Activated CD4-positive, alpha-beta T cell treated with anti-CD3 and anti-CD28 coated beads, Interleukin-2, amount 50 U/mL, for 48 hours (primary cell): ENCODE data around the gene FAM20B.
"Not testable (repeated sequence)": the region's sequence is repeated elsewhere in the genome, so short reads cannot be mapped to it uniquely, and the experiment has no call there.

Experiments used
- DNase-seq, 2 experiments: peaks; one replicate each; pipeline ENCODE4 v3.0.0-alpha.2; 2020

Gene FAM20B

GRCh38 chr1:179025975-179026812, 500 bp downstream of the FAM20B start:
- peak; percentile 67 to 73 for DNase-seq

GRCh38 chr1:179026813-179027669, 1.3 kb downstream of the FAM20B start:
- DNase-seq, result no peak

GRCh38 chr1:179029321-179029759, 3.6 kb downstream of the FAM20B start:
- DNase-seq, result no peak

GRCh38 chr1:179030130-179030529, 4.4 kb downstream of the FAM20B start:
- DNase-seq, result no peak

- no peak for DNase-seq
These were observed 5.0 kb downstream of the FAM20B start for GRCh38 chr1:179030683-179031082.

GRCh38 chr1:179031284-179031683, 5.6 kb downstream of the FAM20B start:
- no peak for DNase-seq

- no peak for DNase-seq
These were observed 6.3 kb downstream of the FAM20B start for GRCh38 chr1:179031855-179032513.

GRCh38 chr1:179034720-179035119, 9.0 kb downstream of the FAM20B start:
- no peak for DNase-seq

- DNase-seq, result peak; percentile 5 to 27
These were observed 11.3 kb downstream of the FAM20B start for GRCh38 chr1:179036844-179037465.

GRCh38 chr1:179038528-179039281, 13.0 kb downstream of the FAM20B start:
- no peak for DNase-seq

GRCh38 chr1:179039502-179040174, 13.9 kb downstream of the FAM20B start:
- not testable (repeated sequence) for DNase-seq

GRCh38 chr1:179040175-179040551, 14.5 kb downstream of the FAM20B start:
- DNase-seq, result not testable (repeated sequence)

- no peak for DNase-seq
These were observed 16.4 kb downstream of the FAM20B start for GRCh38 chr1:179042087-179042486.

- no peak for DNase-seq
These were observed 17.0 kb downstream of the FAM20B start for GRCh38 chr1:179042700-179043099.

GRCh38 chr1:179043266-179043665, 17.6 kb downstream of the FAM20B start:
- DNase-seq, result no peak

- DNase-seq, result no peak
These were observed 18.2 kb downstream of the FAM20B start for GRCh38 chr1:179043907-179044306.

- DNase-seq, result no peak
These were observed 21.3 kb downstream of the FAM20B start for GRCh38 chr1:179046808-179047635.

GRCh38 chr1:179047636-179047997, 21.9 kb downstream of the FAM20B start:
- DNase-seq, result no peak

- DNase-seq, result no peak
These were observed 22.8 kb downstream of the FAM20B start for GRCh38 chr1:179048339-179049124.

GRCh38 chr1:179052776-179053175, 27.1 kb downstream of the FAM20B start:
- DNase-seq, result no peak
